ENCODE measurements around the gene SDCCAG8.

GRCh38 chr1:243261390-243261789 lies 5.5 kb downstream of the SDCCAG8 start:
- TF ChIP-seq POLR2A (IDR thresholded peaks at IDR 0.05; ENCODE audit: low read length) (no peak), GATA1 (IDR thresholded peaks at IDR 0.05; ENCODE audit: low read depth, low read length) (no peak)

All from erythroblast (primary cell).